ENCODE data around the gene TM4SF18. TPM values are rescaled to one million over a fixed set of nuclear protein-coding genes. Genes with fewer than 3 reads are reported as not detected.

Gene TM4SF18
- polyA plus RNA-seq, 1 donor (not counting 4 experiments of a cell fraction or from before 2014, with no cell fraction given), result not detected

- H3K4me1 ChIP-seq (ENCODE audit: control insufficient read depth, extremely low read depth, insufficient read depth, low read length), result peaks cover 17% of the 10 kb centered on the region
- DNase-seq (ENCODE audit: low read depth, low spot score) (no peak), FAIRE-seq (no peak)
- H3K9me1 ChIP-seq (ENCODE audit: control insufficient read depth, extremely low read depth, insufficient read depth, low read length), result no peaks in the 10 kb centered on the region
- no peak overlapping the region for H3K9ac ChIP-seq (ENCODE audit: control insufficient read depth, extremely low read depth, insufficient read depth, low read length)
- no peak overlapping the region for H3K4me3 ChIP-seq (ENCODE audit: control insufficient read depth in 2 of 3, extremely low read depth in 1 of 3, insufficient read depth in 2 of 3, low read depth in 1 of 3, low read length in 3 of 3)
- TF ChIP-seq CTCF (optimal IDR thresholded peaks at IDR 0.05 in 1 of 3, IDR thresholded peaks at IDR 0.05 in 1 of 3, conservative IDR thresholded peaks at IDR 0.05 in 1 of 3; ENCODE audit: extremely low read depth in 1 of 3, insufficient read depth in 2 of 3, low read length in 3 of 3) (no peak), EZH2 (IDR thresholded peaks at IDR 0.05; ENCODE audit: low read length) (no peak)
- no peak overlapping the region for H2AFZ ChIP-seq (ENCODE audit: control insufficient read depth, low read length)
- no peak overlapping the region for H3K27ac ChIP-seq (ENCODE audit: control insufficient read depth, insufficient read depth, low read length)
- no peaks in the 10 kb centered on the region for H3K27me3 ChIP-seq (ENCODE audit: control insufficient read depth, extremely low read depth, insufficient read depth, low read length)
- H3K36me3 ChIP-seq (ENCODE audit: control insufficient read depth in 2 of 2, extremely low read depth in 1 of 2, insufficient read depth in 2 of 2, low read length in 2 of 2), result no peaks in the 10 kb centered on the region
- H3K79me2 ChIP-seq (ENCODE audit: control insufficient read depth, insufficient read depth, low read length), result no peaks in the 10 kb centered on the region
- H3K4me2 ChIP-seq (ENCODE audit: control insufficient read depth, extremely low read depth, insufficient read depth, low read depth, low read length), result no peak overlapping the region
- H4K20me1 ChIP-seq (ENCODE audit: control insufficient read depth, extremely low read depth, insufficient read depth, low read length), result no peaks in the 10 kb centered on the region
- dilution Hi-C loops (cut with MboI; ENCODE audit: extremely low pct_ligation_motif_present, low sequenced_read_pairs), result no loop called here
- H3K9me3 ChIP-seq (ENCODE audit: control insufficient read depth, low read depth, low read length), result peaks cover 3% of the 10 kb centered on the region
These were observed 19.9 kb downstream of the TM4SF18 start for GRCh38 chr3:149313542-149313941.

GRCh38 chr3:149310796-149311534, 22.5 kb downstream of the TM4SF18 start:
- peak overlapping the region; percentile 27 for H3K27ac ChIP-seq (ENCODE audit: control insufficient read depth, insufficient read depth, low read length)
- peak overlapping the region; percentile 2 for H2AFZ ChIP-seq (ENCODE audit: control insufficient read depth, low read length)
- no peak overlapping the region for H3K4me2 ChIP-seq (ENCODE audit: control insufficient read depth, extremely low read depth, insufficient read depth, low read depth, low read length)
- H3K79me2 ChIP-seq (ENCODE audit: control insufficient read depth, insufficient read depth, low read length), result no peaks in the 10 kb centered on the region
- no peaks in the 10 kb centered on the region for H3K36me3 ChIP-seq (ENCODE audit: control insufficient read depth in 2 of 2, extremely low read depth in 1 of 2, insufficient read depth in 2 of 2, low read length in 2 of 2)
- no peaks in the 10 kb centered on the region for H3K9me1 ChIP-seq (ENCODE audit: control insufficient read depth, extremely low read depth, insufficient read depth, low read length)
- H3K9ac ChIP-seq (ENCODE audit: control insufficient read depth, extremely low read depth, insufficient read depth, low read length), result no peak overlapping the region
- no peaks in the 10 kb centered on the region for H4K20me1 ChIP-seq (ENCODE audit: control insufficient read depth, extremely low read depth, insufficient read depth, low read length)
- no peaks in the 10 kb centered on the region for H3K27me3 ChIP-seq (ENCODE audit: control insufficient read depth, extremely low read depth, insufficient read depth, low read length)
- peaks cover 18% of the 10 kb centered on the region for H3K4me1 ChIP-seq (ENCODE audit: control insufficient read depth, extremely low read depth, insufficient read depth, low read length)
- TF ChIP-seq CTCF (optimal IDR thresholded peaks at IDR 0.05 in 1 of 3, IDR thresholded peaks at IDR 0.05 in 1 of 3, conservative IDR thresholded peaks at IDR 0.05 in 1 of 3; ENCODE audit: extremely low read depth in 1 of 3, insufficient read depth in 2 of 3, low read length in 3 of 3) (no peak), EZH2 (IDR thresholded peaks at IDR 0.05; ENCODE audit: low read length) (no peak)
- no peak overlapping the region for H3K4me3 ChIP-seq (ENCODE audit: control insufficient read depth in 2 of 3, extremely low read depth in 1 of 3, insufficient read depth in 2 of 3, low read depth in 1 of 3, low read length in 3 of 3)
- dilution Hi-C loops (cut with MboI; ENCODE audit: extremely low pct_ligation_motif_present, low sequenced_read_pairs), result no loop called here
- peak; percentile 85 for FAIRE-seq
- DNase-seq (ENCODE audit: low read depth, low spot score), result no peak
- H3K9me3 ChIP-seq (ENCODE audit: control insufficient read depth, low read depth, low read length), result peaks cover 3% of the 10 kb centered on the region
